Brain microvascular endothelial cell (primary cell): ENCODE data around the gene SMOC2.
"Not testable (repeated sequence)": the region's sequence is repeated elsewhere in the genome, so short reads cannot be mapped to it uniquely, and the experiment has no call there.

ENCODE experiments used
- DNase-seq: peaks from one replicate; pipeline ENCODE4 v3.0.0-alpha.2; 2020
- H3K27ac ChIP-seq: fragments of 250-450 bp; sonication (Bioruptor Pico); 2 replicates; pipeline ENCODE4 v1.5.1; 2020; ENCODE audit warnings: mild to moderate bottlenecking, moderate library complexity
- H3K27me3 ChIP-seq: fragments of 250-450 bp; sonication (Bioruptor Pico); replicated peaks from 2 replicates; pipeline ENCODE4 v1.5.1; 2020; ENCODE audit warnings: mild to moderate bottlenecking
- H3K36me3 ChIP-seq: fragments of 250-450 bp; sonication (Bioruptor Pico); replicated peaks from 2 replicates; pipeline ENCODE4 v1.5.1; 2020; ENCODE audit warnings: mild to moderate bottlenecking
- H3K4me3 ChIP-seq: 2 replicates; pipeline ENCODE4 v1.5.1; 2011; ENCODE audit warnings: low read depth, mild to moderate bottlenecking, control low read depth, low read length, moderate library complexity
- CTCF ChIP-seq: IDR thresholded peaks from 2 replicates; pipeline ENCODE4 v1.5.1; 2011; ENCODE audit warnings: low read depth, mild to moderate bottlenecking, moderate library complexity, low read length, control low read depth, inconsistent platforms; ENCODE audit errors: missing control alignments
- in situ Hi-C: cut with HindIII; loops from 2 replicates; pipeline ENCODE4 v1.10.0; 2017; ENCODE audit warnings: low sequenced_read_pairs, low pct_ligation_motif_present

SMOC2 gene

GRCh38 chr6:168606722-168607121, 165.7 kb downstream of the SMOC2 start:
- DNase-seq: no peak
- no peaks in the 10 kb centered on the region for H3K27me3 ChIP-seq
- no peak overlapping the region for H3K4me3 ChIP-seq
- no peaks in the 10 kb centered on the region for H3K36me3 ChIP-seq
- TF ChIP-seq CTCF: no peak
- no peak overlapping the region for H3K27ac ChIP-seq
- in situ Hi-C loops: no loop called here

- no peak overlapping the region for H3K4me3 ChIP-seq
- in situ Hi-C loops: no loop called here
- no peak for TF ChIP-seq CTCF
- no peaks in the 10 kb centered on the region for H3K36me3 ChIP-seq
- no peak overlapping the region for H3K27ac ChIP-seq
- no peaks in the 10 kb centered on the region for H3K27me3 ChIP-seq
- no peak for DNase-seq
Measured at GRCh38 chr6:168607272-168608112, 166.5 kb downstream of the SMOC2 start.

GRCh38 chr6:168608113-168608400, 167.1 kb downstream of the SMOC2 start:
- in situ Hi-C loops: no loop called here

GRCh38 chr6:168609026-168609685, 168.2 kb downstream of the SMOC2 start:
- in situ Hi-C loops: no loop called here
- Histone ChIP-seq H3K4me3 (no peak overlapping the region), H3K36me3 (no peaks in the 10 kb centered on the region), H3K27ac (no peak overlapping the region), H3K27me3 (no peaks in the 10 kb centered on the region)
- DNase-seq: no peak
- TF ChIP-seq CTCF: no peak

More at GRCh38 chr6:168608113-168608400, 167.1 kb downstream of the SMOC2 start:
- Histone ChIP-seq H3K4me3 (no peak overlapping the region), H3K27ac (no peak overlapping the region), H3K27me3 (no peaks in the 10 kb centered on the region), H3K36me3 (no peaks in the 10 kb centered on the region)
- TF ChIP-seq CTCF: no peak
- no peak for DNase-seq

- H3K4me3 ChIP-seq: no peak overlapping the region
- in situ Hi-C loops: no loop called here
- no peak for TF ChIP-seq CTCF
- H3K27ac ChIP-seq: no peak overlapping the region
- H3K36me3 ChIP-seq: no peaks in the 10 kb centered on the region
- no peaks in the 10 kb centered on the region for H3K27me3 ChIP-seq
- no peak for DNase-seq
Measured at GRCh38 chr6:168609914-168610490, 169.0 kb downstream of the SMOC2 start.

- H3K36me3 ChIP-seq, in situ Hi-C loops, DNase-seq, H3K27ac ChIP-seq, H3K27me3 ChIP-seq, H3K4me3 ChIP-seq: not testable (repeated sequence)
Measured at GRCh38 chr6:168610966-168611365, 170.0 kb downstream of the SMOC2 start.
